C1 segment of cervical spinal cord (tissue), 14 donors: ENCODE measurements around the gene DLEC1.
"Not testable (repeated sequence)": the region's sequence is repeated elsewhere in the genome, so short reads cannot be mapped to it uniquely, and the experiment has no call there.

Experiments used
- DNase-seq, 14 donors: peaks; one replicate each; lab custom pipeline; 2025; lab: John Stamatoyannopoulos, UW

The DLEC1 gene

GRCh38 chr3:38154033-38154494, 115.1 kb downstream of the DLEC1 start:
- no peak for DNase-seq

- DNase-seq: no peak
These were observed 115.7 kb downstream of the DLEC1 start for GRCh38 chr3:38154625-38155255.

GRCh38 chr3:38155825-38156224, 116.8 kb downstream of the DLEC1 start:
- no peak for DNase-seq

- no peak for DNase-seq
These were observed 118.1 kb downstream of the DLEC1 start for GRCh38 chr3:38157117-38157516.

GRCh38 chr3:38157595-38157994, 118.6 kb downstream of the DLEC1 start:
- peak in 1 of 14 donors; percentile 7 for DNase-seq

GRCh38 chr3:38158472-38158871, 119.5 kb downstream of the DLEC1 start:
- no peak for DNase-seq

GRCh38 chr3:38160704-38161103, 121.7 kb downstream of the DLEC1 start:
- DNase-seq: not testable (repeated sequence)

GRCh38 chr3:38163117-38163840, 124.3 kb downstream of the DLEC1 start:
- DNase-seq: no peak

- DNase-seq: peak in 1 of 14 donors; percentile 45
These were observed 125.0 kb downstream of the DLEC1 start for GRCh38 chr3:38163841-38164642.

- no peak for DNase-seq
These were observed 125.6 kb downstream of the DLEC1 start for GRCh38 chr3:38164643-38164951.

GRCh38 chr3:38164952-38165721, 126.1 kb downstream of the DLEC1 start, which contains the start of gene OXSR1:
TSS of gene OXSR1 (plus strand) at chr3:38165537. CDS start at chr3:38165877, 340 bp downstream.
- peak; percentile 87 to 100 (median 98) for DNase-seq

- DNase-seq: peak in 6 of 14 donors; percentile 40 to 79 (median 60)
These were observed 126.8 kb downstream of the DLEC1 start for GRCh38 chr3:38165722-38166387.

- no peak for DNase-seq
These were observed 128.6 kb downstream of the DLEC1 start for GRCh38 chr3:38167591-38167990.

GRCh38 chr3:38168151-38169026, 129.4 kb downstream of the DLEC1 start:
- DNase-seq: no peak

- no peak for DNase-seq
These were observed 130.0 kb downstream of the DLEC1 start for GRCh38 chr3:38169027-38169317.

GRCh38 chr3:38170722-38171121, 131.7 kb downstream of the DLEC1 start:
- DNase-seq: no peak

GRCh38 chr3:38171622-38172021, 132.6 kb downstream of the DLEC1 start:
- DNase-seq: no peak
